Left forelimb (tissue), 1 donor: Measurements from ENCODE around the gene ERVFRD-1.
"Not testable (repeated sequence)": the region's sequence is repeated elsewhere in the genome, so short reads cannot be mapped to it uniquely, and the experiment has no call there.

Experiments
- DNase-seq: peaks from one replicate; pipeline ENCODE4 v3.0.0-alpha.2; 2018; ENCODE audit warnings: low spot score

The ERVFRD-1 gene

DNA sequence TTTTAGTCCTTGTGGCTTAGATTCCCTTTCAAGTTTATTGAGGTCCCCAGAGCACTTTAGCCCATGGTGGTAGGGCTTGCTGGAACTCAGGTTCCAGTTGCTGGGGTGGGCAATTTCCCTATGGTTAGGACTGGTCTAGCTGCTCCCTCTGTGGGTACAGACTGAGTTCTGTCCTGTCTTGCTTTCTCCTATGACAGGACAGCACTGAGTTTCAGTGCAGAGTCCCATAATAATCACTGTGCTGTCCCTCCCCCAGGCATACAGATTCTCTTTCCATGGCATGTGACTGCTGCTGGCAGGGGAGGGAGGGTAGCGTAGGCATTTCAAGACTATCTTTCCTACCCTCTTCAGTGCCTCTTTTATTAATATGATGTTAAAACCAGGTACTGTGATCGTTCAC lies 17.1 kb upstream of the ERVFRD-1 start:
- DNase-seq, result no peak

DNA sequence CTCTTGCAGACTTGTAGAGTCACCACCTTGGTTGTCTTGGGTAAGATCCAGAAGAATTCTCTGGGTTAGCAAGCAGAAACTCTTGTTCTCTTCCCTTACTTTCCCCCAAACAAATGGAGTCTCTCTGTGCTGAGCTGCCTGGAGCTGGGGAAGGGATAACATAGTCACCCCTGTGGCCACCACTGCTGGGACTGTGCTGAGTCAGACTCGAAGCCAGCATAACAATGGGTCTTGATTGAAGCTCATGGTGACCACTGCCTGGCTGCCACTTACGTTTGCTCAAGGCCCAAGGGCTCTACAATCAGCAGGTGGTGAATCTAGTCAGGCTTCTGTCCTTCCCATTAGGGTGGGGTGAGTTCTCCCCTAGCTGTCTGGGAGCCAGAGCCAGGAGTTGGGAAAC lies 15.4 kb upstream of the ERVFRD-1 start:
- no peak for DNase-seq

DNA sequence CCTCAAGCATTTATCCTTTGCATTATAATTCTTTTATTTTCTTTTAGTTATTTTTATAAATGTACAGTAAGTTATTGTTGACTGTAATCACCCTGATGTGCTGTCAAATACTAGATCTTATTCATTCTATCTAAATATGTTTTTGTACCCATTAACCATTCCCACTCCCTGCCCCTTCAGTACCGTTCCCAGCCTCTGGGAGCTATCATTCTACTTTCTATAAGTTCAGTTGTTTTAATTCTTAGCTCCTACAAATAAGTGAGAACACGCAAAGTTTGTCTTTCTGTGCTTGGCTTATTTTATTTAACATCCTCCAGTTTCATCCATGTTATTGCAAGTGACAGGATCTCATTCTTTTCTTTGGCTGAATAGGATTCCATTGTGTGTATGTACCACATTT lies 12.5 kb upstream of the ERVFRD-1 start:
- no peak for DNase-seq

DNA sequence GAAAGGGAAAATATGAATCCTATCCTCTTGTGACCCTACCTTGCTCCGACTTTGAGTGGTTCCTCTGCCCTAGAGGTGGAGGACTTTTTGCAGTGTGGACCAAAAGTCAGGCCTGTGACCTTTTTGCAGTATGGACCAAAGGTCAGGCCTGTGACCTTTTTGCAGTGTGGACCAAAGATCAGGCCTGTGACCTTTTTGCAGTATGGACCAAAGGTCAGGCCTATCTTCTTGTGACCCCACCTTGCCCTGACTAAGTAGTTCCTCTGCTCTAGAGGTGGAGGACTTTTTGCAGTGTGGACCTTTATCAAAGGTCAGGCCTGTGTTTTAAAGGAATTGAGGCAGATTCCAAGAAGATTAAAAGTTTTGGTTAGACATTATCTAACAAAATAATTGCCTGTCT lies 10.9 kb upstream of the ERVFRD-1 start:
- DNase-seq, result no peak

DNA sequence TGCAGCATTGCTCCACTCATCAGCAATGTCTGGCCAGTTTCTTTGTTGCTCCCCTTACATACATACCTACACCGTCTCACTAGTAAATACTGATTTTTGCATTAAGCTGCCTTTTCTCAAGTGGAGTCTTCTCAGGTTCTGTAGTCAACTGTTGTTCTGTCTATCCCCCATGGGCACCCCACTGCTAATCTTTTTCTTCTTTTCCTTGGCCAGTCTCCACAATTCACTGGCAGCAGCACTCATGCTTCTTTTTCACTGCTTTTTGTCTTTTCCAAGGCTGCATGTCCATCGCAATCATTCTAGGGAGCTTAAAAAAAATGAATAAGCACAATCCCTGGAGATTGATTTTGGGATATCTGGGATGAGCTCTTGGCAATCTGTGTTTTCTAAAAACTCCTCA lies 10.3 kb upstream of the ERVFRD-1 start:
- no peak for DNase-seq

DNA sequence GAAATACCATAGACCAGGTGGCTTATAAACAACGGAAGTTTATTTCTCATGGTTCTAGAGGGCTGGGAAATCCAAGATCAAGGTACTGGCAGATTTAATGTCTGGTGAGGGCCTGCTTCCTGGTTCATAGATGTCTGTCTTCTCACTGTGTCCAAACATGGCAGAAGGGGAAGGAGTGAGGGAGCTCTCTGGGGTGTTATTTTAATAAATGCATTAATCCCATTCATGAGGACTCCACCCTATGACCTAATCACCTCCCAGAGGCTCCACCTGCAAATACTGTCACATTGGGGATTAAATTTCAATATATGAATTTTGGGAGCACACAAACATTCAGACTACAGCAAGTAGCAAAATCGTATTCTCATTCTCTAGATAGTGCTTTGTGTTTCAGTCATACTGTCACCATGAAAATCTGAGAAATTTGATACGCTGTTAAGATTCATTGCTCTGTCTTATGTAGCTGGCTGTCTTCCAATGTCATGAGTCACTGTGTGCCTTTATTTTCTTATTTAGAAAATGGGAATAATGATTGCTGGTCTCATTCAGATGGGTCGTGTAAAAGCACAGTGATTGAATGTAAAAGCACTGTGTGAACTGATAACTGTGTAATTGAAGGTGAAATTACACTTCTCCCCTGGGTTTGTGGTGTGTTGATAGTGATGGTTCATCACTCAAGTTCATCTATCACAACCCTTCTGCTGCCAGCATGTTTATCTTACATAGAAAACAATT lies 8.9 kb upstream of the ERVFRD-1 start:
- no peak for DNase-seq

DNA sequence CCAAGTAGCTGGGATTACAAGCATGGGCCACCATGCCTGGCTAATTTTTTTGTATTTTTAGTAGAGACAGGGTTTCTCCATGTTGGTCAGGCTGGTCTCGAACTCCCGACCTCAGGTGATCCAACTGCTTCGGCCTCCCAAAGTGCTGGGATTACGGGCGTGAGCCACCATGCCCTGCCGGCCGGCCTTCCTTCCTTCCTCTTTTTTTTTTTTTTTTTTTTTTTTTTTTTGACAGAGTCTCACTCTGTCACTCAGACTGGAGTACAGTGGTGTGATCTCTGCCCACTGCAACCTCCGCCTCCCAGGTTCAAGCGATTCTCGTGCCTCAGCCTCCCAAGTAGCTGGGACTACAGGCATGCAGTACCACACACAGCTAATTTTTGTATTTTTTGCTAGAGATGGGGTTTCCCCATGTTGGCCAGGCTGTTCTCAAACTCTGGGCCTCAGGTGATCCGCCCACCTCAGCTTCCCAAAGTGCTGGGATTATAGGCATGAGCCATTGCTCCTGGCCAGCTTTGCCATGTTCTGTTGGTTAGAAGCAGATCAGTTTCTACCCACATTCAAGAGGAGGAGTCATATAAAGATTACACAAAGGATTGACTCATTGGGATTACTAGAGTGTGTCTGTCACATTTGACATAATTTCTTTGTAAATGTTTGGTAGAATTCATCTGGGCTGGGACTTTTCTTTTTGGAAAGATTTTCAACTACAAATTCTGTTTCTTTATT lies 4.4 kb upstream of the ERVFRD-1 start:
- DNase-seq, result not testable (repeated sequence)

DNA sequence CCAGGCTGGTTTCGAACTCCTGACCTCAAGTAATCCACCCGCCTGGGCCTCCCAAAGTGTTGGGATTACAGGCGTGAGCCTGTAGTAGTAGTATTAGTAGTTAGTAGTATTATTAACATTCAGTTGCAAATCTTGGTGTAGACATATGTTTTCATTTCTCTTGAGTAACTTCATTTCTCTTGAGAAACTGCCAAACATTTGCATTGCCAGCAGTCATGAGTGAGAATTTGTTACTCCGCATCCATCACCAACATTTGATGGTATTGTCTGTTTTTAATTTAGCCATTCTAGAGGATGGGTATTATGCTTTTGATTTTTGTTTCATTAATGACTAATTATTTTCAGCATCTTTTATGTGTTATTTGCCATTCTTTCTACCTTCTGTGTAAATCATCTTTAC lies 1.5 kb upstream of the ERVFRD-1 start:
- DNase-seq, result no peak

DNA sequence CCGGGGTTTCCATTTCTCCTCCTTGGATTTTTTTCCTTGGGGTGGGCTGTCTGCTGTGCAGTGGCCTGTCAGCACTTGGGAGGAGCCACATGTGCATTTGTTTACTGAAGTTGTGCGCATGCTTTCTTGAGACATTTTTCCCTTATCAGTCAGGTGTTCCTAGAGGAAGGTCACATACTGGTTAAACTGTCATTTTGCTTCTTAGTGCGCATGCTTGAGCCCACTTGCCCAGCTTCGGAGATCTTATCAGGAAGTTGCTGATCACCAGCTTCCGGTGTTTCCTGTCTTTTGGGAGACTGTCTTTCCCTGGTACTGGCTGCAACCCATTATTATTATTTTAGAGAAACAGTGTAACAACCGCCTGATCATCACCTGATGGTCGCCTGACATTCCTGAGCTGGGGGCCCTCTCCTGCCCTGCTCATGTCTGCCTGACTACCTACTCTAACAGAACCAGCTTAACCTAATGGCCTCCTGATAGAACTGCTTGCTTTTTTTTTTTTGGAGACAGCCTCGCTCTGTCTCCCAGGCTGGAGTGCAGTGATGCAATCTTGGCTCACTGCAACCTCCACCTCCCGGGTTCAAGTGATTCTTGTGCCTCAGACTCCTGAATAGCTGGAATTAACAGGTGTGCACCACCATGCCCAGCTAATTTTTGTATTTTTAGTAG lies 378 bp upstream of the ERVFRD-1 start:
- DNase-seq, result no peak

DNA sequence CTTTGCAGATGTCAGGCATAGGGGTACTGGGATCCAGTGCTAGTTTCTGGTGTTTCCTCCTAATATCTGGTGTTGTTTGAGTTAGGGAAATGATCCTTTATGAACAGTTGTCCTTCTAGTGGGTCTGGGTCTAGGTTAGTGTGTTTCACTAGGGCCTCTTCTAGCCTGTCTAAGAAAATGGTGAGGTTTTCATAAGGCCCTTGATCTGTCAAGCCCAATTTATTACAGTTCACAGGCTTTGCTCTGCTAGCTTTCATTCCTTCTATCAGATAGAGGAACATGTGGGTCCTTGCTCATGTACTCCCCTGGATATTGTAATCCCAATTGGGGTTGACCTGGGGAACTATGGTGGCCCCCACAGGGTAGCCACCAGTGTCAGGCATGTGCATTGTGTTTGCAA lies 2.8 kb downstream of the ERVFRD-1 start:
- DNase-seq, result no peak

DNA sequence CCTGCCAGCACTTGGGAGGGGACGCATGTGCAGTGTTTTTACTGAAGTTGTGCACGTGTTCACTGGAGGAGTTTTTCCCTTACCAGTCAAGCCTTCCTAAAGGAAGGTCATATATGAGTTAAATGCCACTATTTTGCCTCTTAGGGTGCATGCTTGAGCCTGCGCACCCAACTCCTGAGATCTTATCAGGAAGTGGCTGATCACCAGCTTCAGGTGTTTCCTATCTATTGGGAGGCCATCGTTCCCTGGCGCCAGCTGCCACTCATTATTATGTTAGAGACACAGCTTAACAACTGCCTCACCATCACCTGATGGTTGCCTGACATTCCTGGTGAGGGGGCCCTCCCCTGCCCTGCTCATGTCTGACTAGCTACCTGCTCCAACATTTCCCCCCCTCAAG lies 8.5 kb downstream of the ERVFRD-1 start:
- DNase-seq, result no peak

DNA sequence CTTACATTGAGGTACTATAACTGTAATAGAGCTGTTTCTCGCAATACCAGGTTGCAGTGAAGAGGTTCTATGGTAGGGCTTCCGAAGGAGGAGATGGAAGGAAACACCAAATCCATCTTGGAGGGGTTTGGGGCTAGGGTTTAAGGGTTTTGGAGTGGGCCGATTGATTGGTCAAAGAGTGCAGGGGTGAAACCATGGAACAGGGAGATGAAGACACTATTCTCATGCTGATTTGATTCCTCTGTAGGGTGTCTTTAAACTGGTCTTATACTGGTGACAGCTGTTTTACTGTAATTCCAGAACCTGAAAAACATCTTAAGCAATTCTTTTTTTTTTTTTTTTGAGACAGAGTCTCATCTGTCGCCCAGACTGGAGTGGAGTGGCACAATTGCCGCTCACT lies 10.1 kb downstream of the ERVFRD-1 start:
- DNase-seq, result no peak

DNA sequence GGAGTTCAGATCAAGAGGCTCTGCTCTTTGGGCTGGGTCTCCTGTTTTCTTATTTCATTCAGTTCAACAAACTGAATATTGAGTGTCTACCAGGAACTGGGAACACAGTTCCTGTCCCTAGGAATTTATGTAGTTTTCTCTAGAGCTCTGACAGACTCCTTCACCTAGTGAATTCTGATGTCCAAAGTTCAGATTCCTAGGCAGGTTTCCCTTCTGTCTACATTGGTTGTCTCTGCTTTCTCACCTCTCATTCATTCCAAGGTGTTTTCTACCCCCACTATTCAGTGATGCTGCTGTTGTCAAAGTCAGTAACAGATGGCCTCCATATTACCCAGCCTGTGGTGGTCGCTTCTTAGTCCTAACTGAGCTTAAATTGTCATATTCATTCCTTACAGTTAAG lies 13.5 kb downstream of the ERVFRD-1 start:
- DNase-seq, result no peak

DNA sequence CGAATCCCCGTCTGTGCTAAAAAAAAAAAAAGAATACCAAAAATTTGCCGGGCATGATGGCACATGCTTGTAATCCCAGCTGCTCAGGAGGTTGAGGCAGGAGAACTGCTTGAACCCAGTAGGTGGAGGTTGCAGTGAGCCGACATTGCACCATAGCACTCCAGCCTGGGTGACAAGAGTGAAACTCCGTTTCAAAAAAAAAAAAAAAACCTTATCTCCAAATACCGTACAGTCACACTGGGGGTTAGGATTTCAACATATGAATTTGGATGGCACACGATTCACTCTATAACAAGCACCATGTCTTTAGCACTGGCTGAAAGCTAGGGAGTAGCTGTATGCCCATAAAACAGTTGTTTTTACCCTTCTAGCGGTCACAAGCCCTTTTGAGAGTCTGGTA lies 14.0 kb downstream of the ERVFRD-1 start:
- no peak for DNase-seq

DNA sequence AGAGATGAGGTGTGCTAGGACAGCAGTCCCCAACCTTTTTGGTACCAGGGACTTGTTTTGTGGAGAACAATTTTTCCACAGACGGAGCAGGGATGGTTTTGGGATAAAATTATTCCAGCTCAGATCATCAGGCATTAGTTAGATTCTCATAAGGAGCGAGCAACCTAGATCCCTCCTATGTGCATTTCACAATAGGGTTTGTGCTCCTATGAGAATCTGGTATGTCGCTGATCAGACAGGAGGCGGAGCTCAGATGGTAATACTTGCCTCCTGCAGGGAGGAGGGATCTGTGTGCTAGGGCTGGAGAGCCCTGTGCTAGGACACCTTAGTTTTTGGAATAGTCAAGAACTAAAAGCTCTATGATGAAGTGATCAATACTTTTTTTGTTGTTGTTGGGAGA lies 15.4 kb downstream of the ERVFRD-1 start:
- no peak for DNase-seq

DNA sequence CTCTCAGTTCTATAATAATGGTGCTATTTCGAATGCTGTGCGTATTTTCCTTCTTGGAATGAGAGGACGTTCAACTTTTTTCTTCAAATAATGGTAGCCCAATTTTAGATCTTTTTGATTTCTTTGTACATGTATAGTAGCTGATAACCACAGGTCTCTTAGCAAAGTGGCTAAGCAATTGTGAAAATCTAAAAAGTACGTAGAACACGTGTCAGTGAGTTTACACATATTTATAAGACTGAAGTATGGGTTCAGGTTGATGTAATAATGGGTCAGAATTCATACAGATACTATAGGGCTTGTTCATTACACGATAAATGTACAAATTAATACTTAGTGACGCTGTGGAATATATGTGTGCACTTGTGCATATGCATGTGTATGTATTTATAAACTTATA lies 16.6 kb downstream of the ERVFRD-1 start:
- DNase-seq, result no peak

DNA sequence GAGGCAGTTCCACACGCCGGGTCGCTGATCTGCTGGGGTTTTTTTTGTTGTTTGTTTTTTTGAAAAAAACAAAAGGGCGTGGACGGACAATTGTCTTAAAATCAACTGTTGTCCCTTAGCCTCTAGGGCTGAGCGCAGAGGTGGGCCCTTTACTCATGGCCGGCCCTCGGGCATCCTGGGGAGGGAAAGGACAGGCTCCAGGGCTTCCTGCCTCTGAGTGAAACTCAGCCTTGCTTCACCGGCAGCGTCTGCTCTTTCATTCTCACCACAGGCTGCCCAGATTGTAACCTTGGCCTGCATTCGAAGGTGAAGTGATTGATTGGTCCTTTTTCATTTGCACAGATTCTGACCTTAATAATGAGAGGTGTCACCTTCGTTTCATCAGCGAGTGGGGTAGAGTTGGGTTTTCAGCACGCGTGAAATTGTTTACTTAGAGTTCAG lies 17.1 kb downstream of the ERVFRD-1 start:
- DNase-seq, result peak; percentile 69

DNA sequence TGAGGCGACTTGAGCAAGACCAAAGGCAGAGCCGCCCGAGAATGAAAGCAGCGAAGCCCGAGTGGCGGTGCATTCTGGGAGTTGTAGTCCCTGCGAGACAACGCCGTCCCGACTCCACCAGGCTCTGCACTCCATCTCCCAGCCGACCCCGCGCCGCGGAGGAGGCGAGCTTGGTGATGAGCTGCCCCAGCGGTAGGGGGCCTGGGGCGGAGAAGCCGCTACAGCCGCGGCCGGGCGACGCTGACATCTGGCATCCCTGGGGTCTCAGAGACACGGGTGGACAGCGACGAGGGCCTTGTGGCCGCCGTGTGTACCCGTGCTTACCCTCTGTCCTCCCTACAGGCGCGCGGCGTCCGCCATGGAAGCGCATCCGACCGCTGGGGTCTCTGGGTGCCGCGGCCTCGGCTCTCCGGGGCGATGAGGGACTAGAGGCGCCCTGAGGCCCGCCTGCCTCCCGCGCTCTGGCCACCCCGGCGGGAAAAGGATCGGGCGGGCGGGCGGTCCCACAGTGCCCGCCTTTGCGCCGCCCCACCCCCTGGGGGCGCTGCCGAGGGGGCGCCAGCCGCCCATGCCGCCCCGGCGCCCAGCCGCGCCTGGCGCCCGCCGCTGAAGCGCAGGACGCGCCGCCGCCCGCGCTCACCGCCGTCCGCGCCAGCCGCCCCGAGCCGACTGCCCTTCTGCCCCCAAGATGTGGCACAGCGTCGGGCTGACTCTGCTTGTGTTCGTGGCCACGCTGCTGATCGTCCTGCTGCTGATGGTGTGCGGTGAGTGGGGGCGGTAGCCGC lies 17.7 kb downstream of the ERVFRD-1 start, which contains the start of gene SMIM13:
Gene SMIM13 (plus strand): TSS at position 209 of the 785 bp plus-strand sequence. CDS start 480 bp downstream, at position 689.
- DNase-seq, result peak; percentile 98

DNA sequence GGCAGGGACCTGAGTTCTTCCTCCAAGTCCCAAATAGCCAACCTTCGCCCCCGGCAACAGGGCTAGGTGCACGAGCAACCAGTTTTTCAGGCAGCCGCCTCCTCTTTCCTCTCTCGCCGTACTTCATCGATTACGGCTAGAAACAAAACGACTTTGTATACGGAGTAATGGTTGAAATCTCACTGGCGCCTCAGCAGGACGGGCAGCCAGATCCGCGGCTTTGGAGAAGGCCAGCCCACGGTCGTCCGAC lies 18.2 kb downstream of the ERVFRD-1 start:
- no peak for DNase-seq

DNA sequence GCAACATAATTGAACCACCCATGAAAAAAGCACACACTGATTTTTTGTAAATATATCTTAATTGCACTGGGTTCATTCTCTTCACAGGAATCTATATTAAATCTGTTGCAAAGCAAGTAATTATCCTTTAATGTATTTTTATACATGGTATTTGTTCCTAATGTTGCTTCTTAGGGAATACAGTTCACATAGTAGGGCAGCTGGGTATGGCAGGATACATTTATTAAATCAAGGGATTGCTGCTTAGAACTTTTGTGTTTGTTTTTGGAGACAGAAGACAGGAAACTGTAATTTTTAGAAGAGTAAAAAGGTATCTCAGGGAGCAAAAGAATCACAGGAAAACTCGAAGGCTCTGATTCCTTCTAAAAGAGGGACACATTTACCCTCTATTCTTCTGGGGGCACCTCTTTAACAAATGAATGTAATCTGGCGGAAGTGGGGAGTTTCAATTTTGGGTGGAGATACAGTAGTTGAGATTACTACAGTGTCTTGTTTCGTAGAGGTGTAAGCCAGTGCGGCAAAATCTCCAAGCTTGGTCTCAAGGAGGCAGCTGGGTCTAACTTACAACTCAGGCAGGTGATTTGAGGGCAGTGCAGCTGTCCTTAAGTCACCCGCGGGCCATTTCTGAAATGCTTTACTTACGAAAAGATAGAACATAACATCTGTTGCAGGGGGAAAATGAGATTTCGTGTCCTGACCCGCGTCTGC lies 18.7 kb downstream of the ERVFRD-1 start:
- DNase-seq, result no peak

DNA sequence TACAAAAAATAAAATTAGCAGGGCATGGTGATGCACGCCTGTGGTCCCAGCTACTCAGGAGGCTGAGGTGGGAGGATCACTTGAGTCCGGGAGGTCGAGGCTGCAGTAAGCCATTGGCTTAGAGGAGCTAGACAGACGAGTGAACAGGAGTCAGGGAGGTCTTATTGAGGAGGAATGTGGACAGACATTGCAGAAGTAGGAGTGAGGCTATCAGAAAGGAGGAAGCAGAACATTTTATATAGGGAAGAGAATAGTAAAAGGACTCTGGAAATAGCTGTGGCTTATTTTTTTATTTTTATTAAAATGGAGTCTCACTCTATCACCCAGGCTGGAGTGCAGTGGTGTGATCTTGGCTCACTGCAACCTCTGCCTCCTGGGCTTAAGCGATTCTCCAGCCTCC lies 20.4 kb downstream of the ERVFRD-1 start:
- not testable (repeated sequence) for DNase-seq

DNA sequence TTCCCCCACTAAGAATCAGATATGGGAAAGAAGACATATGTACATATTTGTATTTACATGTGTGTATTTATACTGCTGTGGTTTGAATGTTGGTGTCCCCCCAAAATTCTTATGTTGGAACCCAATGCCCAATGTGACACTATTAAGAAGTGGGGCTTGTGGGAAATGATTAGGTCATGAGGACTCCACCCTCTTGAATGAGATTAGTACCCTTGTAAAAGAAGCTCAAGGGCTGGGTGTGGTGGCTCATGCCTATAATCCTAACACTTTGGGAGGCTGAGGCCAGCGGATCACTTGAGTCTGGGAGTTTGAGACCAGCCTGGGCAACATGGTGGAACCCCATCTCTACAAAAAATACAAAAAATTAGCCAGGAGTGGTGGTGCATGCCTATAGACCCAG lies 21.8 kb downstream of the ERVFRD-1 start:
- DNase-seq, result no peak
